GM12875 (cell line): ENCODE data around the gene ADAM10.

Source experiments
- H3K4me3 ChIP-seq: one replicate; pipeline ENCODE4 v1.5.1; 2011; ENCODE audit warnings: low read depth, low read length, control low read depth
- CTCF ChIP-seq: IDR thresholded peaks from 2 replicates; pipeline ENCODE4 v1.5.1; 2011; ENCODE audit warnings: low read depth, mild to moderate bottlenecking, control low read depth, inconsistent platforms, low read length, moderate library complexity, borderline replicate concordance; ENCODE audit not compliant: insufficient read depth

ADAM10 gene

GRCh38 chr15:58742819-58743502, 6.5 kb downstream of the ADAM10 start:
- TF ChIP-seq CTCF: no peak
- no peak overlapping the region for H3K4me3 ChIP-seq

GRCh38 chr15:58742022-58742813, 7.3 kb downstream of the ADAM10 start:
- no peak overlapping the region for H3K4me3 ChIP-seq
- TF ChIP-seq CTCF: no peak

- H3K4me3 ChIP-seq: no peak overlapping the region
- TF ChIP-seq CTCF: no peak
These were observed 8.5 kb downstream of the ADAM10 start for GRCh38 chr15:58741032-58741431.

GRCh38 chr15:58740436-58740835, 9.1 kb downstream of the ADAM10 start:
- H3K4me3 ChIP-seq: no peak overlapping the region
- no peak for TF ChIP-seq CTCF

- H3K4me3 ChIP-seq: no peak overlapping the region
- no peak for TF ChIP-seq CTCF
These were observed 11.3 kb downstream of the ADAM10 start for GRCh38 chr15:58738046-58738707.

- no peak for TF ChIP-seq CTCF
- no peak overlapping the region for H3K4me3 ChIP-seq
These were observed 12.2 kb downstream of the ADAM10 start for GRCh38 chr15:58737298-58737697.

GRCh38 chr15:58736018-58736643, 13.4 kb downstream of the ADAM10 start:
- TF ChIP-seq CTCF: no peak
- no peak overlapping the region for H3K4me3 ChIP-seq
